ENCODE measurements around the gene MYOG. TPM values are rescaled to one million over a fixed set of nuclear protein-coding genes. Genes with fewer than 3 reads are reported as not detected.

The MYOG gene
- total and polyA plus RNA-seq, 2 experiments from 2014 or later, result not detected

GRCh38 chr1:203077956-203078355 lies 7.9 kb downstream of the MYOG start (continued):
- TF ChIP-seq, protein P1, sequence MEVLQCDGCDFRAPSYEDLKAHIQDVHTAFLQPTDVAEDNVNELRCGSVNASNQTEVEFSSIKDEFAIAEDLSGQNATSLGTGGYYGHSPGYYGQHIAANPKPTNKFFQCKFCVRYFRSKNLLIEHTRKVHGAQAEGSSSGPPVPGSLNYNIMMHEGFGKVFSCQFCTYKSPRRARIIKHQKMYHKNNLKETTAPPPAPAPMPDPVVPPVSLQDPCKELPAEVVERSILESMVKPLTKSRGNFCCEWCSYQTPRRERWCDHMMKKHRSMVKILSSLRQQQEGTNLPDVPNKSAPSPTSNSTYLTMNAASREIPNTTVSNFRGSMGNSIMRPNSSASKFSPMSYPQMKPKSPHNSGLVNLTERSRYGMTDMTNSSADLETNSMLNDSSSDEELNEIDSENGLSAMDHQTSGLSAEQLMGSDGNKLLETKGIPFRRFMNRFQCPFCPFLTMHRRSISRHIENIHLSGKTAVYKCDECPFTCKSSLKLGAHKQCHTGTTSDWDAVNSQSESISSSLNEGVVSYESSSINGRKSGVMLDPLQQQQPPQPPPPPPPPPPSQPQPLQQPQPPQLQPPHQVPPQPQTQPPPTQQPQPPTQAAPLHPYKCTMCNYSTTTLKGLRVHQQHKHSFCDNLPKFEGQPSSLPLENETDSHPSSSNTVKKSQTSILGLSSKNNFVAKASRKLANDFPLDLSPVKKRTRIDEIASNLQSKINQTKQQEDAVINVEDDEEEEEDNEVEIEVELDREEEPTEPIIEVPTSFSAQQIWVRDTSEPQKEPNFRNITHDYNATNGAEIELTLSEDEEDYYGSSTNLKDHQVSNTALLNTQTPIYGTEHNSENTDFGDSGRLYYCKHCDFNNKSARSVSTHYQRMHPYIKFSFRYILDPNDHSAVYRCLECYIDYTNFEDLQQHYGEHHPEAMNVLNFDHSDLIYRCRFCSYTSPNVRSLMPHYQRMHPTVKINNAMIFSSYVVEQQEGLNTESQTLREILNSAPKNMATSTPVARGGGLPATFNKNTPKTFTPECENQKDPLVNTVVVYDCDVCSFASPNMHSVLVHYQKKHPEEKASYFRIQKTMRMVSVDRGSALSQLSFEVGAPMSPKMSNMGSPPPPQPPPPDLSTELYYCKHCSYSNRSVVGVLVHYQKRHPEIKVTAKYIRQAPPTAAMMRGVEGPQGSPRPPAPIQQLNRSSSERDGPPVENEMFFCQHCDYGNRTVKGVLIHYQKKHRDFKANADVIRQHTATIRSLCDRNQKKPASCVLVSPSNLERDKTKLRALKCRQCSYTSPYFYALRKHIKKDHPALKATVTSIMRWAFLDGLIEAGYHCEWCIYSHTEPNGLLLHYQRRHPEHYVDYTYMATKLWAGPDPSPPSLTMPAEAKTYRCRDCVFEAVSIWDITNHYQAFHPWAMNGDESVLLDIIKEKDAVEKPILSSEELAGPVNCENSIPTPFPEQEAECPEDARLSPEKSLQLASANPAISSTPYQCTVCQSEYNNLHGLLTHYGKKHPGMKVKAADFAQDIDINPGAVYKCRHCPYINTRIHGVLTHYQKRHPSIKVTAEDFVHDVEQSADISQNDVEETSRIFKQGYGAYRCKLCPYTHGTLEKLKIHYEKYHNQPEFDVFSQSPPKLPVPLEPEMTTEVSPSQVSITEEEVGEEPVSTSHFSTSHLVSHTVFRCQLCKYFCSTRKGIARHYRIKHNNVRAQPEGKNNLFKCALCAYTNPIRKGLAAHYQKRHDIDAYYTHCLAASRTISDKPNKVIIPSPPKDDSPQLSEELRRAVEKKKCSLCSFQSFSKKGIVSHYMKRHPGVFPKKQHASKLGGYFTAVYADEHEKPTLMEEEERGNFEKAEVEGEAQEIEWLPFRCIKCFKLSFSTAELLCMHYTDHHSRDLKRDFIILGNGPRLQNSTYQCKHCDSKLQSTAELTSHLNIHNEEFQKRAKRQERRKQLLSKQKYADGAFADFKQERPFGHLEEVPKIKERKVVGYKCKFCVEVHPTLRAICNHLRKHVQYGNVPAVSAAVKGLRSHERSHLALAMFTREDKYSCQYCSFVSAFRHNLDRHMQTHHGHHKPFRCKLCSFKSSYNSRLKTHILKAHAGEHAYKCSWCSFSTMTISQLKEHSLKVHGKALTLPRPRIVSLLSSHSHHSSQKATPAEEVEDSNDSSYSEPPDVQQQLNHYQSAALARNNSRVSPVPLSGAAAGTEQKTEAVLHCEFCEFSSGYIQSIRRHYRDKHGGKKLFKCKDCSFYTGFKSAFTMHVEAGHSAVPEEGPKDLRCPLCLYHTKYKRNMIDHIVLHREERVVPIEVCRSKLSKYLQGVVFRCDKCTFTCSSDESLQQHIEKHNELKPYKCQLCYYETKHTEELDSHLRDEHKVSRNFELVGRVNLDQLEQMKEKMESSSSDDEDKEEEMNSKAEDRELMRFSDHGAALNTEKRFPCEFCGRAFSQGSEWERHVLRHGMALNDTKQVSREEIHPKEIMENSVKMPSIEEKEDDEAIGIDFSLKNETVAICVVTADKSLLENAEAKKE (CRISPR knock-in tag; IDR thresholded peaks at IDR 0.05), result no peak
- TF ChIP-seq, protein P2, sequence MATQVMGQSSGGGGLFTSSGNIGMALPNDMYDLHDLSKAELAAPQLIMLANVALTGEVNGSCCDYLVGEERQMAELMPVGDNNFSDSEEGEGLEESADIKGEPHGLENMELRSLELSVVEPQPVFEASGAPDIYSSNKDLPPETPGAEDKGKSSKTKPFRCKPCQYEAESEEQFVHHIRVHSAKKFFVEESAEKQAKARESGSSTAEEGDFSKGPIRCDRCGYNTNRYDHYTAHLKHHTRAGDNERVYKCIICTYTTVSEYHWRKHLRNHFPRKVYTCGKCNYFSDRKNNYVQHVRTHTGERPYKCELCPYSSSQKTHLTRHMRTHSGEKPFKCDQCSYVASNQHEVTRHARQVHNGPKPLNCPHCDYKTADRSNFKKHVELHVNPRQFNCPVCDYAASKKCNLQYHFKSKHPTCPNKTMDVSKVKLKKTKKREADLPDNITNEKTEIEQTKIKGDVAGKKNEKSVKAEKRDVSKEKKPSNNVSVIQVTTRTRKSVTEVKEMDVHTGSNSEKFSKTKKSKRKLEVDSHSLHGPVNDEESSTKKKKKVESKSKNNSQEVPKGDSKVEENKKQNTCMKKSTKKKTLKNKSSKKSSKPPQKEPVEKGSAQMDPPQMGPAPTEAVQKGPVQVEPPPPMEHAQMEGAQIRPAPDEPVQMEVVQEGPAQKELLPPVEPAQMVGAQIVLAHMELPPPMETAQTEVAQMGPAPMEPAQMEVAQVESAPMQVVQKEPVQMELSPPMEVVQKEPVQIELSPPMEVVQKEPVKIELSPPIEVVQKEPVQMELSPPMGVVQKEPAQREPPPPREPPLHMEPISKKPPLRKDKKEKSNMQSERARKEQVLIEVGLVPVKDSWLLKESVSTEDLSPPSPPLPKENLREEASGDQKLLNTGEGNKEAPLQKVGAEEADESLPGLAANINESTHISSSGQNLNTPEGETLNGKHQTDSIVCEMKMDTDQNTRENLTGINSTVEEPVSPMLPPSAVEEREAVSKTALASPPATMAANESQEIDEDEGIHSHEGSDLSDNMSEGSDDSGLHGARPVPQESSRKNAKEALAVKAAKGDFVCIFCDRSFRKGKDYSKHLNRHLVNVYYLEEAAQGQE (IDR thresholded peaks at IDR 0.05; ENCODE audit: unreplicated experiment), result no peak

GRCh38 chr1:203077367-203077766 lies 8.4 kb downstream of the MYOG start:
- Mint-ChIP-seq H3K4me3 (no peak overlapping the region), H3K9me3 (no peaks in the 10 kb centered on the region), H3K27me3 (ENCODE audit: insufficient read depth, low read depth, poor library complexity) (peaks cover 33% of the 10 kb centered on the region), H3K4me1 (peaks cover 22% of the 10 kb centered on the region), H3K36me3 (ENCODE audit: low read depth) (no peaks in the 10 kb centered on the region; the same call in 2 of the 3 replicates), H3K27ac (no peak overlapping the region)
- H3K27ac ChIP-seq (ENCODE audit: low read depth), result no peak overlapping the region
- H3F3A ChIP-seq (replicated peaks; ENCODE audit: low read depth), result no peaks in the 10 kb centered on the region
- no peaks in the 10 kb centered on the region for H3K36me3 ChIP-seq (ENCODE audit: insufficient read depth)
- H3K9me2 ChIP-seq (ENCODE audit: insufficient read depth), result no peaks in the 10 kb centered on the region
- H3K79me2 ChIP-seq (replicated peaks; ENCODE audit: insufficient read depth), result no peaks in the 10 kb centered on the region
- ATAC-seq (no peak), DNase-seq (ENCODE audit: low spot score) (no peak)
- no peak overlapping the region for H3K4me3 ChIP-seq
- peaks cover 44% of the 10 kb centered on the region for H3K27me3 ChIP-seq (ENCODE audit: insufficient read depth)
- no peak for TF ChIP-seq ZNF331 (CRISPR knock-in tag; IDR thresholded peaks at IDR 0.05; ENCODE audit: low read depth)
- no peak for TF ChIP-seq CREB1 (CRISPR knock-in tag; IDR thresholded peaks at IDR 0.05; ENCODE audit: low read depth)
- TF ChIP-seq POLR2AphosphoS5 (IDR thresholded peaks at IDR 0.05; ENCODE audit: low read depth), result no peak
- H3K4me2 ChIP-seq, result no peak overlapping the region
- H4K20me1 ChIP-seq (replicated peaks; ENCODE audit: insufficient read depth), result no peaks in the 10 kb centered on the region
- H2AFZ ChIP-seq, result no peak overlapping the region
- H3K4me1 ChIP-seq (ENCODE audit: insufficient read depth), result peaks cover 13% of the 10 kb centered on the region
